ENCODE measurements around the gene HDDC3.

The HDDC3 gene

DNA sequence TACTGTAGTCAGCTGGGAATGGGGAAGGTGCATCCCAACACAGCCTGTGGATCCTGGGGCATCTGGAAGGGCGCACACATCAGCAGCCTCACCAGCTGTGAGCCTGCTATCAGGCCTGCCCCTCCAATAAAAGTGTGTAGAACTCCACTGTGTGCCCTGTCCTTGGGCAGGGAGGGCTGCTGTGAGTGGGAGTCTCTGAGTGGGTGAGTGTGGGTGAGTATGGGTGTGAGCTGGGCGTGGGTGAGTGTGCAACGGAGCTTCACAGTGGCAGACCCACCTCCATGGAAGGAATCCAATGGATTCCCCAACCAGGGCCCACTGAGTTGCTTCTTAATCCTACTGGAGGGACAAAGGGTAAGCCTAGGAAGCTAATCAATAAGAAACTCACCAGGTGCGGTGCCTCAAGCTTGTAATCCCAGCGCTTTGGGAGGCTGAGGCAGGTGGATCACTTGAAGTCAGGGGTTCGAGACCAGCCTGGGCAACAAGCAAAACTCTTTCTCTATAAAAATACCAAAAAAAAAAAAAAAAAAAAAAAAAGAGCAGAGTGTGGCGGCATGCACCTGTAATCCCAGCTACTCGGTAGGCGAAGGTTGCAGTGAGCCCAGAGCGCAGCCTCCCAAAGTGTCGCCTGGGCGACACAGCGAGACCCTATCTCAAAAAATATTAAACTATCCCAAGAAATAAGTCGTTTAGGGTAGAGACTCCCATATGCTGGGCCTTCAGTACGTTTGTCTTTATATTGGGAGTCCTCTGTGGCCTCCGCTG is 21.8 kb upstream of the HDDC3 start:
- DNase-seq, result no peak

DNA sequence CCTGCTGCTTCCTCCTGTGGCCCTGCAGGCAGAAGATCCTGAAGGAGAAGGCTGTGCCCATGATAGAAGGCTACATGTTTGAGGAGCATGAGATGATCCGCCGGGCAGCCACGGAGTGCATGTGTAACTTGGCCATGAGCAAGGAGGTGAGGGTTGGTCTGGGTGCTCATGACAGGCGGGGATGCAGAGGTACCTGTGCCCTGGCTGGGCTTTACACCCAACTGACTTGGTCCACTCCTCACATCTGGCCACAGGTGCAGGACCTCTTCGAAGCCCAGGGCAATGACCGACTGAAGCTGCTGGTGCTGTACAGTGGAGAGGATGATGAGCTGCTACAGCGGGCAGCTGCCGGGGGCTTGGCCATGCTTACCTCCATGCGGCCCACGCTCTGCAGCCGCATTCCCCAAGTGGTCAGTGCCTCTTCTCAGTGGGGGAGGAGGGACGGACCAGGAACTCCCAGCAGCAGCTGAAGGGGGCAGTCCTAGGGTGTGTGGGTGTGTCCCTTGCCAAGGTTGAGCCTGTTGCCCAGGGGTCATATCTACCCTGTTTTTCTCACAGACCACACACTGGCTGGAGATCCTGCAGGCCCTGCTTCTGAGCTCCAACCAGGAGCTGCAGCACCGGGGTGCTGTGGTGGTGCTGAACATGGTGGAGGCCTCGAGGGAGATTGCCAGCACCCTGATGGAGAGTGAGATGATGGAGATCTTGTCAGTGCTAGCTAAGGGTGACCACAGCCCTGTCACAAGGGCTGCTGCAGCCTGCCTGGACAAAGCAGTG is 20.7 kb upstream of the HDDC3 start:
- no peak for DNase-seq

DNA sequence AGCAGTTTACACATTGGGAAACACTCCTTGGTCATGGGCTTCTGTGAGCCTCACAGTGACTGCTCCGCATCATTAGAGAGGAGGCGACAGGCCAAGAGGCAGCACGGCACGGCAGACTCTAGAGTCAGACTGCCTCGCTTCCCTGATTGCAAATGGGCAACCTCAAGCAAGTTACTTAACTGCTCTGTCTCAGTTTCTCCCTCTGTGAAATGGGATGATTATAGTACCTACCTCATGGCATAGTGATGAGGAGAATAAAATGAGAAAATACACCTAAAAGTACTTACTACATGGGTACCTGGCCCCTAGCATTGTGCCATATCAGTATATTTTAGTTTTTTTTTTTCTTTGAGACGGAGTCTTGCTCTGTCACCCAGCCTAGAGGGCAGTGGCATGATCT is 18.3 kb upstream of the HDDC3 start:
- DNase-seq, result no peak

DNA sequence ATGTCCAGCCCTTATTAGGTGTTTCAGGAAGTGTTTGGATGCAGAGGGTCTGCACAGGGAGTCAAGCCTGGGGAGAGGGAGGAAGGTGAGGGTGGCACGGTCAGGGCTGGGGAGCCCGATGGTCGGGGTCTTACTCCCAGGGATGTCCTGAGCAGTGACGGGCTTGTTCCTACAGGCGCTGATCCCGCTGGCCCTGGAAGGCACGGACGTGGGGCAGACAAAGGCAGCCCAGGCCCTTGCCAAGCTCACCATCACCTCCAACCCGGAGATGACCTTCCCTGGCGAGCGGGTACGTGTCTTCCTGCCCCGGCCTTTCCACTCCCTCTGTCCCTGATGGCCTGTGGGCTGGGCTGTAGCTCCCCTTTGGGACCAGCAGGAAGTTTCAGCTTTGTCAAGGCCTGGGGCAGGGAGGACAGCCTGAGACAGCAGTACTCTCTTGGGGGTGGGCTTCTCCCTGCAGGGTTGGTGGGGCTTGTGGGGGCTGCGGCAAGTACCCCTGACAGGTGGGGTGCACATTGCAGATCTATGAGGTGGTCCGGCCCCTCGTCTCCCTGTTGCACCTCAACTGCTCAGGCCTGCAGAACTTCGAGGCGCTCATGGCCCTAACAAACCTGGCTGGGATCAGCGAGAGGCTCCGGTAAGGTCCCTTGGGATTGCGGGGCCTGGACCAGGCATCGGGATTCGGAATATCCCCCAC is 17.8 kb upstream of the HDDC3 start:
- DNase-seq, result no peak

DNA sequence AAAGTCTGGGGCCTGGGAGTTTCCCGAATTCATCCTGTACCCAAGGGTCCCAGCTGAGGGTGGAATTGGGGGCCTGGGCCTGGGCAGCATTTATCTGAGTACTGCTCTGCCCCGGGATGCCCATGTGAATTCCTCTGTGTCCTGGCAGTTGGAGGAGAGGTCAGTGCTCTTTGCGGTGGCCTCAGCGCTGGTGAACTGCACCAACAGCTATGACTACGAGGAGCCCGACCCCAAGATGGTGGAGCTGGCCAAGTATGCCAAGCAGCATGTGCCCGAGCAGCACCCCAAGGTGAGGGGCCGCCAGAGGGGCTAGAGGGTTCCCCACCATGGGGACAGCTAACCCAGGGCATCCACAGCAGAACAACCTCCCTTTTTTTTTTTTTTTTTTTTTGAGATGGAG is 16.2 kb upstream of the HDDC3 start:
- DNase-seq, result no peak

DNA sequence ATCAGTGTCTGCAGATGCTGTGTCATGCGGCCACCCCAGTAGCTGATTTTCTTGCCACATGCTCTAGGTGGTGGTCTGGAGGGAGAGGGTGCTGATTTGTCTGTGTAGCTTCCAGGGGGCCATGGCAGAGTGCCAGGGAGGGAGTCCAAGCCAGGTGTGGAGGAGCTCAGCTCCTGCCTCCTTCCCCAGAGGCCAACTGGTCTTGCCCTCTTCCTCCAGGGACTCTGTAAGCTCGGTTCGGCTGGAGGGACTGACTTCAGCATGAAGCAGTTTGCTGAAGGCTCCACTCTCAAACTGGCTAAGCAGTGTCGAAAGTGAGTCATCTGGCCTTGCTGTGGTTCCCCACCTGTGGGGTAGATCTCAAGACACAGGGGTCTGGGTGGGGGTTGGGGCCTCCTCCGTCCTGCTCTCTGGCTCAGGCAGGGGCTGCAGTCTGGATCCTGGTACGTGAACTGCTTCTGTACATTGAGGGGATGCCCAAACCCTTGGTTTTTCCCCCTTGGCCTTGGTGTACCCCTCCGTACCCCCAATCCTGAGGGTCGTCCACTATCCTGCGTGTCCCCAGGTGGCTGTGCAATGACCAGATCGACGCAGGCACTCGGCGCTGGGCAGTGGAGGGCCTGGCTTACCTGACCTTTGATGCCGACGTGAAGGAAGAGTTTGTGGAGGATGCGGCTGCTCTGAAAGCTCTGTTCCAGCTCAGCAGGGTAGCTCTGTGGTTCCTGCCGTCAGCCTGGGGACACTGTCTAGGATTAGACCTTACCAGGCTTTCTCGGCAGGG is 15.4 kb upstream of the HDDC3 start:
- DNase-seq, result no peak

DNA sequence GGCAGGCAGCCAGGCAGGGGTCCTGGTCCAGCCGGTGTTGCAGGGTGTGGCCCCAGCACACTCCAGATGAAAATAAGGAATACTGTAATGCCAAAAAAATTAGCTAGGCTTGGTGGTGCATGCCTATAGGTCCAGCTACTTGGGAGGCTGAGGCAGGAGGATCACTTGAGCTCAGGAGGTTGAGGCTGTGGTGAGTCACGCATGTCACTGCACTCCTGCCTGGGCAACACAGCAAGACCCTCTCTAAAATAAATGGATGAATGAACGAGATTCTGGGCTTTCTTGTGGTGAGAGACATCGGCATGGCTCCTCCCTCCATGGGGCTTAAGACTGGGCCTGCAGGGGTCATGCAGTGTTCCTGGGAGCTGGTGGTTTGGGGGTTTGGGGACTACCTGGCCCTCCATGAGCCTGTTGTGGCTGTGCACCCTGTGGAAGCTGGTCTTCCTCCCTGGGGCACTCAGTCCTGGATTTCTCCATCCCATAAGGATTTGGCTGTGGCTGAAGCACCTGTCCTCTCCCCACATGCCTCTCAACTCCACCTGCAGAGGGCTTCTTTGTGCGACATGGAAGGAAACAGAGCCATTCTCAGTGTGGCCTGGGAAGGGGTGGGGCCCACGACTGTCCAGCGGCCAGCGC is 14.7 kb upstream of the HDDC3 start:
- no peak for DNase-seq

DNA sequence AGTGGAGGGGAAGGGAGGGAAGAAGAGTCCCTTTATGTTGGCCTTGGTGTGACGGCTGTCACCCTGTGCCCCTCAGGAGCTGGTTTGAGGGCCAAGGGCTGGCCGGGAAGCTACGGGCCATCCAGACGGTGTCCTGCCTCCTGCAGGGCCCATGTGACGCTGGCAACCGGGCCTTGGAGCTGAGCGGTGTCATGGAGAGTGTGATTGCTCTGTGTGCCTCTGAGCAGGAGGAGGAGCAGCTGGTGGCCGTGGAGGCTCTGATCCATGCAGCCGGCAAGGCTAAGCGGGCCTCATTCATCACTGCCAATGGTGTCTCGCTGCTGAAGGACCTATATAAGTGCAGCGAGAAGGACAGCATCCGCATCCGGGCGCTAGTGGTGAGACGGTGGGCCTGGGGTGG is 14.2 kb upstream of the HDDC3 start:
- no peak for DNase-seq

DNA sequence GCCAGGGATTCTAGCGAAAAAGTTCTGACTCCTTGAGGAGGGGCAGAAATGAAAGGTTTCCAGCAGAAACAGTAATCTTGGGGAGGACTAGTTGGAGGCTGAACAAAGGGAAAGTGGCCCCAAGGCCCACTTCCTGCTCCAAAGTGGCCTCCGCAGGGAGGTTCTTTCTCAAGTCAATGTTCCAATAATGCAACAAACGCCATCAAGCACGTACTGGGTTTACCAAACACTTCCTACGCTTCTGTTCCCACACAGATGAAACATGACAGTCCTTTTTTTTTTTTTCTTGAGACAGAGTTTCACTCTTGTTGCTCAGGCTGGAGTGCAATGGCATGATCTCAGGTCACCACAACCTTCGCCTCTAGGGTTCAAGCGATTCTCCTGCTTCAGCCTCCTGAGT is 12.7 kb upstream of the HDDC3 start:
- no peak for DNase-seq

DNA sequence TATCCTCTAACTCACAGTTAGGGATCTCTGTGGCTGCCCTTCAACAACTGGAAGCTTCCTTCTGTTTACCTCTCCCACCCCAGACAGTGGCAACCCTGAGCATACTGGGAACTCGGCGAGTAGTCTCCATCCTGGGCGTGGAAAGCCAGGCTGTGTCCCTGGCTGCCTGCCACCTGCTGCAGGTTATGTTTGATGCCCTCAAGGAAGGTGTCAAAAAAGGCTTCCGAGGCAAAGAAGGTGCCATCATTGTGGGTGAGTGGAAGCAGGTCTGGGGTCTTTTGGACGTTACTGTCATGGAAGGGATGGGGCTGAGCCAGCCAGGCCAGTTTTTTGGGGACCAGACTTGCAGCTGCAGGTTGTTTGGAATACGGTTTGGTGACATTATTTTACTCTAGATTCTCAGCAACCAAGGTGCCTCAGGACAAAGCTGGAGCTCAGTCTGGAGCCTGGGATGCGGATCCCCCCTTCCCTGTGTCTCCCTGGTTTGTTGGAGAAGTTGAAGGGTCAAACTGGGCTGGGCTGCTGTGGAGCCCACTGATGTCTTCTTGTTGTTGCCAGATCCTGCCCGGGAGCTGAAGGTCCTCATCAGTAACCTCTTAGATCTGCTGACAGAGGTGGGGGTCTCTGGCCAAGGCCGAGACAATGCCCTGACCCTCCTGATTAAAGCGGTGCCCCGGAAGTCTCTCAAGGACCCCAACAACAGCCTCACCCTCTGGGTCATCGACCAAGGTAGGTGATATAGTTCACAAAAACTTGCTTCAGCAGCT is 10.2 kb upstream of the HDDC3 start:
- DNase-seq, result no peak

DNA sequence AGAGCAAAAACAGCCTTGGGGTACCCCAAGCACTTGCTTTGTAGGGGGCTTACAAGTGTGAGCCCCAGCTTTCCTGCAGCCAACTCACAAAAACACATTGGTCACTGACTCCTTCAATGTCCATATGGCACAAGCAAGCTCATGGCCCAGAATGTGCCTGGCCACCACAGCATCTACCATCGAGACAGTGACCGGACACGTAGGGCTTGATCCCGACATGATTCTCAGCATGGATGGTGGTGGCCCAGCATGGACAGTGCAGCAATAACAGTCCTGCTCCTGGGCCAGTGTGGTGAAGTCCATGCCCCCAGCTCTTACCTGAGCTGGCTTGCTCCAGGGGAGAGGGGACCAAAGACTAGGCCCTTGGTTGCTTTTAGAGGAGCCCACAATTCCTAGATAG is 8.7 kb upstream of the HDDC3 start:
- DNase-seq, result no peak

DNA sequence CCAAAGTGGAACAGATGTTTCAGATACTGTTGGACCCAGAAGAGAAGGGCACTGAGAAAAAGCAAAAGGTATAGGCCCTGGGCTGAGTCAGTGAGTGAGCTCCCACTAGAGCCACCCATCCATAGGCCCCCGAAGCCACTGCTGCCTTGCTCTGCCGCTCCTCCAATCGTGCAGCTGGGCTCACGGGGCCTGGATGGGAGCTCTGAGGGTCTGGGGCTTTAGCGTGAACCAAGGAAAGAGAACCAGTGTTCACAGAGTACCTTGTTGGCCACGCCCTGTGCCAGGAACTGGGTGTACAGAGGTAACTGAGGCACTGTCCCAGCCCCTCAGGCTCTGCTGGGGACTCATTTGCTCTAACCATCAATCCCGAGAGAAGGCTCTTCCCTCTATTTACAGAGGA is 7.4 kb upstream of the HDDC3 start:
- DNase-seq, result no peak

DNA sequence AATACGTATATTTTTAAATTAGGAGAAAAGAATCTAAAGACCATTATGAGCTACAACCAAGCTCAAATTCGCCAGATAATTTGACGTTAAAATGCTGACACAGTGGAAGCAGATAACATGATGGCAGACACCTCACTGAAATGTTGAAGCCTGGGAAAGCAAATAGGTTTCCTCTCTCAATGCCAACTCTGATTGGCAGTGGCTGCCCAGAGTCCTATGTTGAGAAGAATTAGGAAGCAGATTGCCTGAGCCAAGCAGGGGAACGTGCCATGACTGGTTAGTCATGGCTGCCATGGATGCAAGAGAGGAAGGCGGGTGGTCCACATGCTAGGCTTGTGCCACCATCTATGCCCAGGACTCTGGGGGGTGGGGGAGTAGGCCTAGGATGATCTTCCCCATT is 5.9 kb upstream of the HDDC3 start:
- no peak for DNase-seq

DNA sequence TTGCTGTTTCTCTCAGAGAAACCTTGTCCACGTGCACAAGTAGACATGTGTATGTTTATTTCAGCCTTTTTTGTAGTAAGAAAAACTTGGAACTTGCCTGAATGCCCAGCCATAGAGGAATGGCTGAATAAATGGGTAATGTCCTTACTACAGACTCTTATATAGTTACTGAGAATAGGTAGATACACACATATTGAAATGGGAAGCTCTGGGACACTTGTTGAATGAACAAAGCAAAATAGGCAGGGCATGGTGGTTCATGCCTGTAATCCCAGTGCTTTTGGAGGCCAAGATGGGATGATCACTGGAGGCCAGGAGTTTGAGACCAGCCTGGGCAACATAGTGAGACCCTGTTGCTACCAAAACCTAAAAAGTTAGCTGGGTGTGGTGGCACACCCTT is 4.5 kb upstream of the HDDC3 start:
- DNase-seq, result no peak

DNA sequence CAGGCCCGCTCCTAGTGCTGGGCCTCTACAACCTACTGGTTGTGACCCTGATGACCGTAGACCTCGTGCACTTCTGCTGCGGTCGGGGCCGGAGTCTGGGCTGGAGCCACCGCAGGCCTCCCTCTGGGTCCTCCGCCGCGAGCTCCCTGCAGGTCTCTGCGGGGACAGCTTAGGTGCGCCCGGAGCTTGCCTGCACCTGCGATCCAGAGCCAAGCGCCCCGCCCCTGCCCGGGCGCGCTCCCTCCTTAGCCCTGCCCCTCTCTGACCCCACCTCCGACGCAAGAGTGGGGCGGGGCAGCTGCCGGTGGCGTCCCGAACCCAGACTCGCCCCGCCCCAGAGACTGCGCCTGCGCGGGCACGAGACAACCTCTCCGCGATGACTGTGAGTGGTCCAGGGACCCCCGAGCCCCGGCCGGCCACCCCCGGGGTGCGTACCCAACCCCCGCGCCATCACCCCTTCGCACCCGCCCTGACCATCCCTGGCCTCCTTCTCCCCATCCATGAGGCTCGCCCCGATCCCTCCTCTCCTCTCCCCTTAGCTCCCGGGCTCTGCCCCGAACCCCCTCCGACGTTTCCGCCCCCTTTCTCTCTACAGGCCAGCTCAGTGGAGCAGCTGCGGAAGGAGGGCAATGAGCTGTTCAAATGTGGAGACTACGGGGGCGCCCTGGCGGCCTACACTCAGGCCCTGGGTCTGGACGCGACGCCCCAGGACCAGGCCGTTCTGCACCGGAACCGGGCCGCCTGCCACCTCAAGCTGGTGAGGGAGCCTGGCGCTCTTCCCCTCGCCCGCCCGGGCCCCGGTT is 2.8 kb upstream of the HDDC3 start, which contains the start of gene UNC45A:
Gene UNC45A, plus strand, starts transcription at position 337 of the 803 bp plus-strand sequence. Its CDS starts 40 bp downstream, at position 377.
- DNase-seq, result peak; percentile 53

DNA sequence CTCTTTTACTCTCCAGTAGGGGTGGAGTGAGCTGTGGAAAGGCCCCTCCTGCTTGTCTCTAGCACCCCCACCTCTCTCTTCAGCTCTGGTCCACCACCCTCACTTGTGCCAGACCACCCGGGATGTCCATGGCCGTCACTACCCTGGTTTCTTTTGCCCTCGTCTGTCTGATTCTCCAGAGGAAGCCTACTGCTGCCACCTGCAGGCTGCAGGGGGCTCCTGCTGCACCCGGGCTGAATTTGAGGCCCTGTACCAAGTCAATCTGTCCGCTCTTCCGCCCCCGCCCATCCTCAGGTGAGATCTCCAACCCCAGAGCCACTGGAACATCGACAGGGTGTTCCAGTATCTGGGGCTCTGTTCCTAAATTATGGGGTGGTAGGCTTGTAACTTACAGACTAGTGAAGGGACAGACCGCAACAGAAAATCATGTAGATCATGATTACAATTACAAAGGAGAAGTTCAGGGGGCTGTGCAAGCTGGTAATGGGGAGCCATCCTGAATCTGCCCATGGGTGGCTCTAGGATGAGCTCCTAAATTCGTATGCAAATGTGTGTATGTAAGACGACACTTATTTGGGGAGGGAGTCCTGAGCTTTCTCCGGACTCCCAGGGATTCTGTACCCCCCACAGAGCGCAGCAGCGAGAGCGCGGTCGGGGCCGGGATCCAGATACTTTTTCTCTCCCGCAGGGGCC is 2.1 kb upstream of the HDDC3 start:
- DNase-seq, result peak; percentile 21

DNA sequence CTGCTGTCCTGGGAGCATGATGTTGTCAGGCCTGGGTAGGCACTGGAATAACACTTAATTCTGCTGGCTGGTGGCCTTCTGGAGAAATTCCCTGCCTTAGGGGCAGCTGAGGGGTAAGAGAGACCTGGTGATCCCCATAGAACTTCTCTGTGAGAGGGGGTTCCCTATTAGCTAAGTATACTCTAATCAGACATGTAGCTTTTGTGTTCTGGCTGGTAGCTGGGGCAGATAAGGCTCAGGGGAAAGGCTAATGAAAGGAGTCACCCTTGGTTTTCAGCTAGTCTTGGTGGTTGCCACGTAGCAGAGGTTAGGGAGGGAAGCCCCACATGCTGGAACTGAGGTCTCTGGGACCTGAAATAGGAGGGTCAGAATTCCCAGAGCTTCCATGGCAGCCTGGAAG is 952 bp upstream of the HDDC3 start:
- no peak for DNase-seq

DNA sequence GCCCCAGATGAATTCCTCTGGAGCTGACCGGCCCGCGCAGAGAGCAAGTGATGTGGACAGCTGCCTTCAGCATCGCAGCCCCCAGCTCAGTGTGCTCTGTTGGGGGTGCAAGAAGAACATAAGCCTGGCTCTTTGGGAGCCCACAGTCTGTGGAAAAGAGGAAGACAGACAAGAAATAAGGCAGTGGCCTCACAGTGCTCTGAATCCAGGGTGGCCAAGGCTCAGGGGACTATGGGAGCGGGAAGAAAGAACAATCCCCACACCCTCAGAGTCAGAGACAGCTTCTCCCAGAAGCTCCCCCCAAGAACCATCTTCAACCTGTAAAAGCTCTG is 277 bp upstream of the HDDC3 start:
- DNase-seq, result no peak

DNA sequence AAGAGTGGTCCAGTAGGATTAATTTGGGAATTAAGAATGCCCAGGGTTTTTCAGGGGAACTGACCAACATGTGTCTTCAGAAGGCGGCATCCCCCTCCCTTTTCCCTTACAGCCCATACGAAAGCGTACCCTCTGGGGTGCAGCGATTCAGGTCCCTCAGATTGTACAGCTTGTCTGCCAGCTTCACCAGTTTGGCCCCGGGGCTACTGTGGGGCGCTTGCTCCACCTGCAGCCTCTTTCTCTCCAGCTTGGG is 848 bp downstream of the HDDC3 start:
- no peak for DNase-seq

DNA sequence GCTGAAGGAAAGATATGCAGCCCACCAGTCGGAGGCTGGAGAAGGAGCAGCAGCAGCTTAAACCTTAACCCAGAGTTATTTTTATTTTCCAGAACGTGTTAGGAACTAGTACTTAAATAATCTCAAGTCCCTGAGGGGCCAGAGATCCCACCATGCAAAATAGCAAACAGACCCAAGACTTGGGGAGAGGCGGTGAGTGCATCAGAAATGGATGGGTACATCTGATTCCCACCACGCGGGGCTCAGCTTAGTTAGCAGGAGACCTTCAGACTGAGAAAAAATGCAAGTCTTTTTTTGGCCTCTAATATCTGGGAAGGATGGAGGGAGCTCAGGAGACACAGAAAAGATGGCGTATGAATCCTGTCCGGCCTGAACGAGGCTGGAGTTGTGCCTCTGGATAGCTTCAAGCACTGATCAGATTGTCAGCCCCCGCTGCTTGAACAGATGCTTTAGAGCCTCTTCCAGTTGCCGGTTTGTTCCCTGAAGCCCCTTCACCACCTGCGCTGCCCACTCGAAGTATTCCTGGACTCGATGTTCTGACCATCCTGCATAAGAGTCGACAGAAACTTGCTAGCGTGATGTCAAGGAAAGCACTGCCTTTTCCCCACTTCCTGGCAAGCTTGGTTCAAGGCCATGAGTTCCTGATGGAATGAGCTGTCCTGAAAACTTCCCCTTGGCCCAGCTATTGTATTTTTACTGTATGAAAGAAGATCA is 1.3 kb downstream of the HDDC3 start:
- DNase-seq, result no peak

Data from GOT3 (cell line).